ENCODE data around the gene ARHGAP24. TPM values are rescaled to one million over a fixed set of nuclear protein-coding genes. Genes with fewer than 3 reads are reported as not detected.
A peak's percentile ranks its signal among the peaks of the same experiment; 100 is the strongest.

ARHGAP24 gene
- total and polyA plus RNA-seq, 2 donors (not counting 1 experiment from before 2014, with no cell fraction given): 48.4 to 141 TPM

GRCh38 chr4:85741921-85742591 lies 267.1 kb downstream of the ARHGAP24 start:
- Mint-ChIP-seq H3K9me3 (ENCODE audit: insufficient read depth) (no peaks in the 10 kb centered on the region), H3K27ac (peak overlapping the region; percentile 5), H3K4me3 (no peak overlapping the region), H3K4me1 (peaks cover 60% of the 10 kb centered on the region), H3K27me3 (no peaks in the 10 kb centered on the region)
- no peak for TF ChIP-seq CTCF (IDR thresholded peaks at IDR 0.05)
- intact Hi-C loops (cut with micrococcal nuclease): loop anchor here (2.0 kb wide), 2 partner anchors 15 to 81 kb away; no protein-coding TSS in a partner anchor
- H3K4me1 ChIP-seq (ENCODE audit: control insufficient read depth in 2 of 2, insufficient read depth in 2 of 2, low read length in 2 of 2): peaks cover 62 to 65% of the 10 kb centered on the region in 2 donors
- ATAC-seq (ENCODE audit: low read depth): no peak
- H2AFZ ChIP-seq (ENCODE audit: insufficient read depth, low read depth, low read length, poor library complexity, severe bottlenecking): no peak overlapping the region
- ChIA-PET POLR2A (interaction anchor here (1.3 kb wide), 1 partner anchor 39 kb away, joined by 4 read pairs; no protein-coding TSS in a partner anchor), CTCF (interaction anchor here (0.9 to 1.5 kb wide), 5 partner anchors 12 to 594 kb away, joined by 3 to 4 read pairs (median 3); partner anchors contain the start of gene ARHGAP24)
- H3K36me3 ChIP-seq (replicated peaks in 1 of 2; ENCODE audit: control extremely low read depth in 1 of 2, control insufficient read depth in 1 of 2, extremely low read depth in 1 of 2, insufficient read depth in 2 of 2, low read length in 1 of 2): peaks cover 0 to 11% of the 10 kb centered on the region in 2 experiments
- no peak for DNase-seq
- H3K79me2 ChIP-seq (ENCODE audit: control insufficient read depth, insufficient read depth, low read length): peaks cover 82% of the 10 kb centered on the region
- H3K27me3 ChIP-seq (replicated peaks in 1 of 4; ENCODE audit: control extremely low read depth in 1 of 4, control insufficient read depth in 3 of 4, insufficient read depth in 4 of 4, low read length in 3 of 4): no peaks in the 10 kb centered on the region
- H3K9ac ChIP-seq (ENCODE audit: low read length): no peak overlapping the region
- no peak overlapping the region for H3K4me3 ChIP-seq (ENCODE audit: control extremely low read depth in 1 of 5, extremely low read depth in 1 of 5, insufficient read depth in 1 of 5, low read depth in 2 of 5, low read length in 4 of 5)
- H4K20me1 ChIP-seq (ENCODE audit: control insufficient read depth, insufficient read depth, low read length, poor library complexity, severe bottlenecking): no peaks in the 10 kb centered on the region
- no peaks in the 10 kb centered on the region for H3K9me3 ChIP-seq (ENCODE audit: control extremely low read depth in 1 of 3, control insufficient read depth in 2 of 3, insufficient read depth in 1 of 3, low read length in 2 of 3)
- peak overlapping the region; percentile 17 for H3K4me2 ChIP-seq (replicated peaks; ENCODE audit: low read depth, low read length, poor library complexity, severe bottlenecking)
- H3K27ac ChIP-seq (ENCODE audit: low read length in 2 of 2): no peak overlapping the region
- WGBS (ENCODE audit: insufficient coverage): 100% methylated on average over 3 of the region's 5 CpGs

DNA sequence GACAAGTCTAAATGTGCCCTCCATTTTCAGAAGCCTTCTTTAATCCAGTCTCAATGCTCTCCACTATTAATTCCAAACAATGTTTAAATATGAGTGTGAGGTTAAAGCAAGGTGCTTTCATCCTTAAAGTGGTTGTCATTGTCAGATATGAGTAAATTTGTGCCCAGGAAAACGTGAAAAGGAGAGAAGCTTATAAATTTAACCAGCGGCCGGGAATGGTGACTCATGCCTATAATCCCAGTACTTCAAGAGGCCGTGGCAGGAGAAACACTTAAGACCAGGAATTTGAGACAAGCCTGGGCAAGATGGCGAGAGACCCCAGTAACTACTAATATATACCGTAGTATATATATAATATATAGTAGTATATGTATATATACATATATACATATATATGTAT lies 270.0 kb downstream of the ARHGAP24 start:
- Histone ChIP-seq H3K79me2 (ENCODE audit: control insufficient read depth, insufficient read depth, low read length) (peaks cover 71% of the 10 kb centered on the region), H3K27ac (ENCODE audit: low read length in 2 of 2) (no peak overlapping the region), H3K9ac (ENCODE audit: low read length) (no peak overlapping the region), H3K36me3 (replicated peaks in 1 of 2; ENCODE audit: control extremely low read depth in 1 of 2, control insufficient read depth in 1 of 2, extremely low read depth in 1 of 2, insufficient read depth in 2 of 2, low read length in 1 of 2) (peaks cover 0 to 3% of the 10 kb centered on the region in 2 experiments), H4K20me1 (ENCODE audit: control insufficient read depth, insufficient read depth, low read length, poor library complexity, severe bottlenecking) (no peaks in the 10 kb centered on the region), H3K4me2 (replicated peaks; ENCODE audit: low read depth, low read length, poor library complexity, severe bottlenecking) (no peak overlapping the region), H3K4me3 (ENCODE audit: control extremely low read depth in 1 of 5, extremely low read depth in 1 of 5, insufficient read depth in 1 of 5, low read depth in 2 of 5, low read length in 4 of 5) (no peak overlapping the region), H3K27me3 (replicated peaks in 1 of 4; ENCODE audit: control extremely low read depth in 1 of 4, control insufficient read depth in 3 of 4, insufficient read depth in 4 of 4, low read length in 3 of 4) (no peaks in the 10 kb centered on the region), H3K4me1 (ENCODE audit: control insufficient read depth in 2 of 2, insufficient read depth in 2 of 2, low read length in 2 of 2) (peaks cover 71% of the 10 kb centered on the region in 2 donors), H2AFZ (ENCODE audit: insufficient read depth, low read depth, low read length, poor library complexity, severe bottlenecking) (no peak overlapping the region), H3K9me3 (ENCODE audit: control extremely low read depth in 1 of 3, control insufficient read depth in 2 of 3, insufficient read depth in 1 of 3, low read length in 2 of 3) (peaks cover 0 to 5% (median 0%) of the 10 kb centered on the region in 3 donors)
- no peaks in the 10 kb centered on the region for H3K27me3 Mint-ChIP-seq
- ChIA-PET CTCF (interaction anchor here (0.7 to 7.8 kb wide), 3 partner anchors 11 to 596 kb away, joined by 4 to 148 read pairs (median 4); no protein-coding TSS in a partner anchor), POLR2A (no interaction called here)
- peaks cover 64% of the 10 kb centered on the region for H3K4me1 Mint-ChIP-seq
- TF ChIP-seq CTCF (IDR thresholded peaks at IDR 0.05): no peak
- TF ChIP-seq EZH2 (IDR thresholded peaks at IDR 0.05; ENCODE audit: borderline replicate concordance, insufficient read depth, low read depth, low read length, poor library complexity, severe bottlenecking): no peak
- ATAC-seq (ENCODE audit: low read depth): no peak
- no peak overlapping the region for H3K27ac Mint-ChIP-seq
- no peaks in the 10 kb centered on the region for H3K9me3 Mint-ChIP-seq (ENCODE audit: insufficient read depth)
- intact Hi-C loops (cut with micrococcal nuclease): loop anchor here (5.0 kb wide), 3 partner anchors 68 to 663 kb away; no protein-coding TSS in a partner anchor
- H3K4me3 Mint-ChIP-seq: no peak overlapping the region
- WGBS (ENCODE audit: insufficient coverage): 90% methylated on average over 2 of the region's 6 CpGs
- DNase-seq: no peak
